HepG2 (cell line): ENCODE data around the gene AFG1L. TPM values are rescaled to one million over a fixed set of nuclear protein-coding genes. Genes with fewer than 3 reads are reported as not detected.
A peak's percentile ranks its signal among the peaks of the same experiment; 100 is the strongest.

ENCODE experiments used
- ARNT2 ChIP-seq: sonication (generic); formaldehyde crosslinking; IDR thresholded peaks from 2 replicates; pipeline ENCODE4 v1.8.0; 2022; ENCODE audit warnings: mild to moderate bottlenecking, low read depth, missing genetic modification reagents, moderate library complexity
- GLI4 ChIP-seq: sonication (generic); formaldehyde crosslinking; IDR thresholded peaks from 2 replicates; pipeline ENCODE4 v1.5.1; 2020; ENCODE audit warnings: missing genetic modification reagents, mild to moderate bottlenecking, moderate library complexity, borderline replicate concordance
- HCFC1 ChIP-seq: fragments of 150-350 bp; IDR thresholded peaks from 2 replicates; pipeline ENCODE4 v1.6.1; 2014; ENCODE audit warnings: low read depth, low read length
- ISL2 ChIP-seq: sonication (generic); formaldehyde crosslinking; IDR thresholded peaks from 2 replicates; pipeline ENCODE4 v1.5.0; 2020; ENCODE audit warnings: missing genetic modification reagents
- MED8 ChIP-seq: sonication (generic); formaldehyde crosslinking; IDR thresholded peaks from 2 replicates; pipeline ENCODE4 v1.8.1; 2023; ENCODE audit warnings: mild to moderate bottlenecking, missing genetic modification reagents; ENCODE audit not compliant: insufficient replicate concordance
- MIER2 ChIP-seq: IDR thresholded peaks from 2 replicates; pipeline ENCODE4 v1.6.1; 2016; ENCODE audit warnings: missing biosample characterization, missing genetic modification reagents
- NFAT5 ChIP-seq: sonication (generic); formaldehyde crosslinking; IDR thresholded peaks from 2 replicates; pipeline ENCODE4 v1.4.0; 2020; ENCODE audit warnings: missing genetic modification reagents
- NRL ChIP-seq: sonication (generic); formaldehyde crosslinking; IDR thresholded peaks from 2 replicates; pipeline ENCODE4 v1.5.0; 2020; ENCODE audit warnings: missing genetic modification reagents, mild to moderate bottlenecking, moderate library complexity, borderline replicate concordance
- PTBP1 ChIP-seq: fragments of 200-400 bp; formaldehyde crosslinking; IDR thresholded peaks from 2 replicates; pipeline ENCODE4 v1.6.1; 2018; ENCODE audit warnings: low read length, low read depth; ENCODE audit not compliant: poor library complexity, severe bottlenecking
- RFX1 ChIP-seq: fragments of 450-650 bp; IDR thresholded peaks from 2 replicates; pipeline ENCODE4 v1.6.1; 2017
- SPEN ChIP-seq: sonication (generic); formaldehyde crosslinking; IDR thresholded peaks from 2 replicates; pipeline ENCODE4 v1.5.1; 2020; ENCODE audit warnings: low read depth, mild to moderate bottlenecking, missing genetic modification reagents
- SUZ12 ChIP-seq: fragments of 150-350 bp; IDR thresholded peaks from 2 replicates; pipeline ENCODE4 v1.6.1; 2014; ENCODE audit warnings: low read depth, low read length
- TBX3 ChIP-seq: fragments of 450-650 bp; IDR thresholded peaks from 2 replicates; pipeline ENCODE4 v1.6.1; 2017; ENCODE audit warnings: antibody characterized with exemption, mild to moderate bottlenecking, inconsistent platforms, borderline replicate concordance
- ZFP91 ChIP-seq: sonication (generic); formaldehyde crosslinking; IDR thresholded peaks from 2 replicates; pipeline ENCODE4 v1.9.0; 2022; ENCODE audit warnings: missing genetic modification reagents, mild to moderate bottlenecking, borderline replicate concordance
- ZNF280D ChIP-seq: sonication (generic); formaldehyde crosslinking; IDR thresholded peaks from 2 replicates; pipeline ENCODE4 v1.5.1; 2020; ENCODE audit warnings: mild to moderate bottlenecking, missing genetic modification reagents
- ZNF580 ChIP-seq: IDR thresholded peaks from 2 replicates; pipeline ENCODE4 v1.6.1; 2016; ENCODE audit warnings: low read depth, borderline replicate concordance
- ZNF615 ChIP-seq: sonication (generic); formaldehyde crosslinking; IDR thresholded peaks from 2 replicates; pipeline ENCODE4 v1.5.0; 2020; ENCODE audit warnings: mild to moderate bottlenecking, missing genetic modification reagents, borderline replicate concordance
- ZNF777 ChIP-seq: sonication (generic); formaldehyde crosslinking; IDR thresholded peaks from 2 replicates; pipeline ENCODE4 v1.4.0; 2020; ENCODE audit warnings: missing genetic modification reagents
- ZNF788 ChIP-seq: sonication (generic); formaldehyde crosslinking; IDR thresholded peaks from 2 replicates; pipeline ENCODE4 v1.5.0; 2020; ENCODE audit warnings: mild to moderate bottlenecking, missing genetic modification reagents, borderline replicate concordance
- polyA plus RNA-seq, 8 experiments: library from polyadenylated mRNA; depleted of rRNA in 3 of 8; stranded (reverse) in 7 of 8; unstranded in 1 of 8; fragments of >200 nt; fragmentation: Illumina TruSeq in 4 of 8; extraction: Trizol in 4 of 8; gene quantifications; 2 replicates each; pipeline versions ENCODE4 v1.2.1 to v1.2.3, GENCODE V29; 2011 to 2016; ENCODE audit warnings: low read depth in 4 of 8, missing spikeins in 1 of 8, mixed read lengths in 1 of 8; ENCODE audit not compliant: insufficient read depth in 1 of 8
- total RNA-seq, 5 experiments: library from RNA; depleted of rRNA; stranded (reverse); fragments of >200 nt; fragmentation: Illumina TruSeq; extraction: Trizol; gene quantifications; 2 replicates each; pipeline ENCODE4 v1.2.3, GENCODE V29; 2016; ENCODE audit warnings: low read depth in 1 of 5

AFG1L gene
- total and polyA plus RNA-seq, 2 of the 13 experiments (the other 11 are each of a cell fraction or from before 2014, with no cell fraction given): 3.1 to 14.0 TPM

GRCh38 chr6:108558372-108559096, 263.7 kb downstream of the AFG1L start (continued):
- TF ChIP-seq ZFP91: no peak
- peak; percentile 15; the same call in 1 of the 2 replicates for TF ChIP-seq ZNF777 (CRISPR knock-in tag)
- no peak for TF ChIP-seq RFX1
- peak; percentile 35; the same call in 1 of the 2 replicates for TF ChIP-seq ARNT2 (CRISPR knock-in tag)
- TF ChIP-seq GLI4 (CRISPR knock-in tag): no peak
- TF ChIP-seq MED8: no peak
- TF ChIP-seq ZNF788: peak; percentile 74; the same call in 1 of the 2 replicates
- TF ChIP-seq SUZ12: no peak
- TF ChIP-seq ZNF280D (CRISPR knock-in tag): no peak
- peak; percentile 92 for TF ChIP-seq PTBP1
- TF ChIP-seq SPEN (CRISPR knock-in tag): peak; percentile 80
- no peak for TF ChIP-seq NRL
- TF ChIP-seq NFAT5: no peak
- TF ChIP-seq ZNF580 (CRISPR knock-in tag): peak; percentile 73; the same call in 1 of the 2 replicates
- TF ChIP-seq ISL2 (CRISPR knock-in tag): peak; percentile 58; the same call in 1 of the 2 replicates
- no peak for TF ChIP-seq MIER2 (CRISPR knock-in tag)
- TF ChIP-seq HCFC1: no peak
- no peak for TF ChIP-seq TBX3
- TF ChIP-seq ZNF615 (CRISPR knock-in tag): no peak
